ENCODE data around the gene MTA1.

Gene MTA1

DNA sequence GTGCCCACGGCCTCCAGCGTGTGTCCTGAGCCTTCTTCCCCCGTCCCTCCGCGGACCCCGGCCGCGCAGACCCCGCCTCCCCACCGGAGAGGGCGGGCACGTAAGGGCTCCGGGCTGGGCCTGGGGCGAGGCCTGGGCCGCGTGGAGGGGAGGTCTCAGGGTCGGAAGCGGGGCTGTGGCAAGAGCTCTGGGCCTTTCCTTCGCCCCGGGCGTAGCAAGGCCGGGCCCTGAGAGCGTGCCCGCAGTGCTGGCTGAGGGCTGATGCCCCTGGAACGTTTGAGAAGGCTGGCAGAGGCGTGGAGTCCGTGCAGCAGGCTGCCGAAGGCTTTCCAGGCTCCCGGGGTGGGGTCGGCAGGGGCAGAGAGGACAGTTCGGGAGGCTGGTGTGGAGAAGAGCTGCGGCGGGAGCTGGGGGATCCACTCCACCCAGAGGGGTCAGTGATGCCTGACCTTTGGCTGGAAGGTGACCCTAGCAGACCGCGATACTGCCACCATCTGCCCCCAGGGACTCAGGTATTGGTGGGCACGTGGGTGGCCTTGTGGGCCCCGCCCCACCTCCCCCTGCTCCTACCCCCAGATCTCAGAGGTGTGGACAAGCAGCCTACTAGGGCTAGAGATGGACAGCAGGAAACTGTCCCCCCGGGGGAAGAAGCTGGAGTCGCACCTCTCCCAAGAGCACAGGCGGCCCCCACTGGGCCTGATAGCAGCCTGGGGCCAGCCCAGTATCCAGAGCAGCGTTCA lies 20.7 kb upstream of the MTA1 start:
- Histone ChIP-seq H3K27me3 (ENCODE audit: insufficient read depth, insufficient read length) (no peaks in the 10 kb centered on the region), H3K9ac (ENCODE audit: insufficient read length, low read depth) (peak overlapping the region; percentile 87), H3K4me3 (ENCODE audit: insufficient read length, low read depth) (peak overlapping the region; percentile 72), H3K36me3 (ENCODE audit: insufficient read depth, insufficient read length, low read length) (peaks cover 21% of the 10 kb centered on the region), H3K9me3 (ENCODE audit: insufficient read depth, low read length) (peaks cover 29% of the 10 kb centered on the region; the same call in 1 of the 2 replicates), H3K4me1 (ENCODE audit: insufficient read depth, insufficient read length) (peaks cover 2% of the 10 kb centered on the region)
- TF ChIP-seq ZNF274 (IDR thresholded peaks at IDR 0.05; ENCODE audit: low read depth, low read length) = no peak
- TF ChIP-seq SUZ12 (IDR thresholded peaks at IDR 0.05; ENCODE audit: extremely low read depth, insufficient read depth, insufficient read length) = no peak
- no peak for TF ChIP-seq YY1 (IDR thresholded peaks at IDR 0.05; ENCODE audit: insufficient read depth, insufficient read length)
- DNase-seq (ENCODE audit: low read depth, low spot score) = peak; percentile 30

DNA sequence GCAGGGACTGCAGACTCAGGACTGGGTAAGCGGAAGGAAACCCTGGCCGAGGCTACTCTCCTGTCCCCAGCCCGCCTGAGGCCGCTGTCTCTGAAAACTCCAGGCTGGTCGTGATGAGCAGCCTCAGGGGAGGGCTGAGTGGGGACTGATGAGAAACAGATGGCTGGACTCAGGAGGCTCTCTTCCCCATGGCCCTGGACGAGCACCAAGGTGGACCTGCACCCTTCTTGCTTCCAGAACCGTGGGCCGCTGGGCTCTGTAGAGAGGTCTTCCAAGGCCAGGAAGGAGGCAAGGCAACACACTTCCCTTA lies 20.2 kb upstream of the MTA1 start:
- TF ChIP-seq YY1 (IDR thresholded peaks at IDR 0.05; ENCODE audit: insufficient read depth, insufficient read length) (no peak), ZNF274 (IDR thresholded peaks at IDR 0.05; ENCODE audit: low read depth, low read length) (no peak), SUZ12 (IDR thresholded peaks at IDR 0.05; ENCODE audit: extremely low read depth, insufficient read depth, insufficient read length) (no peak)
- Histone ChIP-seq H3K4me3 (ENCODE audit: insufficient read length, low read depth) (peak overlapping the region; percentile 72), H3K27me3 (ENCODE audit: insufficient read depth, insufficient read length) (no peaks in the 10 kb centered on the region), H3K9ac (ENCODE audit: insufficient read length, low read depth) (peak overlapping the region; percentile 87), H3K4me1 (ENCODE audit: insufficient read depth, insufficient read length) (peaks cover 2% of the 10 kb centered on the region), H3K9me3 (ENCODE audit: insufficient read depth, low read length) (peaks cover 29% of the 10 kb centered on the region; the same call in 1 of the 2 replicates), H3K36me3 (ENCODE audit: insufficient read depth, insufficient read length, low read length) (peaks cover 21% of the 10 kb centered on the region)
- no peak for DNase-seq (ENCODE audit: low read depth, low spot score)

DNA sequence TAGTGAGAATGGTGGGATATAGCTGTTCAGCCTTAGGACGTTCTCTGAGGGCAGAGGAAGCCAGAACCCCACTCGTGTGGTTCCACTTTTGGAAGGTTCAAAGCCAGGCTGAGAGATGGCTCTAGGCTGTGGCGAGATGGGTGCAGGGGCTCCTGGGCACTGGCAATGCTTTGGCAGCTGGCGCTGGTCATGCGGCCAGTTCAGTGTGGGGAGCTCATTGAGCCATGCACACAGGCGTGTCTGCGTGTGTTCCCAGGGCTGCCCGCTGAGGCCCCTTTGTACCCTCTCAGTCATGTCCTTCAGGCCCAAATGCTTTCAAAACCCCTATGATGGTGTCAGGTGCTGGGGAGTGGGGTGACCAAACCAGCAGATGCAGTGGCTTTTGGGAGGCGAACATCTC lies 19.6 kb upstream of the MTA1 start:
- Histone ChIP-seq H3K9ac (ENCODE audit: insufficient read length, low read depth) (no peak overlapping the region), H3K27me3 (ENCODE audit: insufficient read depth, insufficient read length) (no peaks in the 10 kb centered on the region), H3K36me3 (ENCODE audit: insufficient read depth, insufficient read length, low read length) (peaks cover 21% of the 10 kb centered on the region), H3K4me1 (ENCODE audit: insufficient read depth, insufficient read length) (peaks cover 2% of the 10 kb centered on the region), H3K9me3 (ENCODE audit: insufficient read depth, low read length) (peaks cover 29% of the 10 kb centered on the region; the same call in 1 of the 2 replicates), H3K4me3 (ENCODE audit: insufficient read length, low read depth) (no peak overlapping the region)
- no peak for DNase-seq (ENCODE audit: low read depth, low spot score)
- no peak for TF ChIP-seq YY1 (IDR thresholded peaks at IDR 0.05; ENCODE audit: insufficient read depth, insufficient read length)
- no peak for TF ChIP-seq ZNF274 (IDR thresholded peaks at IDR 0.05; ENCODE audit: low read depth, low read length)
- no peak for TF ChIP-seq SUZ12 (IDR thresholded peaks at IDR 0.05; ENCODE audit: extremely low read depth, insufficient read depth, insufficient read length)

DNA sequence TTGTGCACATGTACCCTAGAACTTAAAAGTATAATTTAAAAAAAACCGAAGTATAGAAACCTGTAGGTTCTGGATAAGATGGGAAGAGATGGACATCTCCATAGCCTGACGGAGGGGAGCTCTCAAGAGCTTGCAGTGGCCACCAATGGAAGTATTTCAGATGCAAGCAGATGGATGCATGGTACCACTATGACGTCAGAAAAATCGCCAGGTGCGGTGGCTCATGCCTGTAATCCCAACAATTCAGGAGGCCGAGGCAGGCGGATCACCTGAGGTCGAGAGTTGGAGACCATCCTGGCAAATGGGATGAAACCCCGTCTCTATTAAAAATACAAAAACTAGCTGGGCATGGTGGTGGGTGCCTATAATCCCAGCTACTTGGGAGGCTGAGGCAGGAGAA lies 17.9 kb upstream of the MTA1 start:
- no peaks in the 10 kb centered on the region for H3K27me3 ChIP-seq (ENCODE audit: insufficient read depth, insufficient read length)
- TF ChIP-seq SUZ12 (IDR thresholded peaks at IDR 0.05; ENCODE audit: extremely low read depth, insufficient read depth, insufficient read length) (no peak), ZNF274 (IDR thresholded peaks at IDR 0.05; ENCODE audit: low read depth, low read length) (no peak), YY1 (IDR thresholded peaks at IDR 0.05; ENCODE audit: insufficient read depth, insufficient read length) (no peak)
- no peak overlapping the region for H3K4me3 ChIP-seq (ENCODE audit: insufficient read length, low read depth)
- H3K9me3 ChIP-seq (ENCODE audit: insufficient read depth, low read length) = peaks cover 29% of the 10 kb centered on the region; the same call in 1 of the 2 replicates
- H3K36me3 ChIP-seq (ENCODE audit: insufficient read depth, insufficient read length, low read length) = peaks cover 21% of the 10 kb centered on the region
- DNase-seq (ENCODE audit: low read depth, low spot score) = no peak
- no peak overlapping the region for H3K9ac ChIP-seq (ENCODE audit: insufficient read length, low read depth)
- peaks cover 2% of the 10 kb centered on the region for H3K4me1 ChIP-seq (ENCODE audit: insufficient read depth, insufficient read length)

GRCh38 chr14:105408592-105408991 lies 11.0 kb upstream of the MTA1 start:
- no peak for DNase-seq (ENCODE audit: low read depth, low spot score)
- Histone ChIP-seq H3K4me1 (ENCODE audit: insufficient read depth, insufficient read length) (peaks cover 8% of the 10 kb centered on the region), H3K9ac (ENCODE audit: insufficient read length, low read depth) (no peak overlapping the region), H3K36me3 (ENCODE audit: insufficient read depth, insufficient read length, low read length) (no peaks in the 10 kb centered on the region), H3K27me3 (ENCODE audit: insufficient read depth, insufficient read length) (peaks cover 5% of the 10 kb centered on the region), H3K9me3 (ENCODE audit: insufficient read depth, low read length) (no peaks in the 10 kb centered on the region), H3K4me3 (ENCODE audit: insufficient read length, low read depth) (no peak overlapping the region)
- TF ChIP-seq SUZ12 (IDR thresholded peaks at IDR 0.05; ENCODE audit: extremely low read depth, insufficient read depth, insufficient read length) (no peak), YY1 (IDR thresholded peaks at IDR 0.05; ENCODE audit: insufficient read depth, insufficient read length) (no peak), ZNF274 (IDR thresholded peaks at IDR 0.05; ENCODE audit: low read depth, low read length) (no peak)

DNA sequence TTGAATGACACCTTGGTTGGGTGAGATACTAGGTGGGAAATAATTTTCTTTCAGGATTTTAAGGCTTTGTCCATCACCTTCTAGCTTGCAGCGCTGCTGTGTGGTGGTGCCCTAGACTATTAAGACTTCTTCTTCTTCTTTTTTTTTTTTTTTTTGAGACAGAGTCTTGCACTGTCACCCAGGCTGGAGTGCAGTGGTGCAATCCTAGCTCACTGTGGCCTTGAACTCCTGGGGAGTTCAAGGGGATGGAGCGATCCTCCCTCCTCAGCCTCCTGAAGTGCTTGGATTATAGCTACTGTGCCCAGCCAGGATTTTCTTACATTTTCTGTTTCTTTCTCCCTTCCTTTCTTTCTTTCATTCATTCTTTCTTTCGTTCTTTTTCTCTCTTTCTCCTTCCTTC lies 10.3 kb upstream of the MTA1 start:
- Histone ChIP-seq H3K27me3 (ENCODE audit: insufficient read depth, insufficient read length) (peaks cover 10% of the 10 kb centered on the region), H3K4me1 (ENCODE audit: insufficient read depth, insufficient read length) (peaks cover 11% of the 10 kb centered on the region), H3K36me3 (ENCODE audit: insufficient read depth, insufficient read length, low read length) (no peaks in the 10 kb centered on the region), H3K9me3 (ENCODE audit: insufficient read depth, low read length) (no peaks in the 10 kb centered on the region), H3K9ac (ENCODE audit: insufficient read length, low read depth) (no peak overlapping the region), H3K4me3 (ENCODE audit: insufficient read length, low read depth) (no peak overlapping the region)
- TF ChIP-seq ZNF274 (IDR thresholded peaks at IDR 0.05; ENCODE audit: low read depth, low read length) = no peak
- TF ChIP-seq SUZ12 (IDR thresholded peaks at IDR 0.05; ENCODE audit: extremely low read depth, insufficient read depth, insufficient read length) = no peak
- no peak for TF ChIP-seq YY1 (IDR thresholded peaks at IDR 0.05; ENCODE audit: insufficient read depth, insufficient read length)
- no peak for DNase-seq (ENCODE audit: low read depth, low spot score)

DNA sequence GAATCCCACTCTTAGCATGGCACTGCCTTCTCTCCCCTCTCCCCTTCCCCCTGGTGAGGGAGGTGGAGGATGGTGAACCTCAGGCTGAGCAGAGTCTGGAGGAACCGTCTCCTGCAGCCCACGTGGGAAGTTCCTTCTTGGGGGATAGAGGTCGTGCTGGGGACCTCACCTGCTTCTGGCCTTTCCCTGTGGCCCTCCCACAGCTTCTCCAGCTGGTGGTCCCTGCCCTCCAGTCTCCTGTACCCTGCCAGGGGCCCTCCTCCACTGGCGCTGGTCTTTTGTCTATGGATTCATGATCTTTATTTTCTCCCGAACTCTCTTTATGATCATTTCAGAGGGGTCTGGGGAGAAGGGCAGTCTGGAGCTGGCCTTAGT lies 9.0 kb upstream of the MTA1 start:
- TF ChIP-seq ZNF274 (IDR thresholded peaks at IDR 0.05; ENCODE audit: low read depth, low read length) (no peak), SUZ12 (IDR thresholded peaks at IDR 0.05; ENCODE audit: extremely low read depth, insufficient read depth, insufficient read length) (no peak), YY1 (IDR thresholded peaks at IDR 0.05; ENCODE audit: insufficient read depth, insufficient read length) (no peak)
- DNase-seq (ENCODE audit: low read depth, low spot score) = no peak
- no peak overlapping the region for H3K4me3 ChIP-seq (ENCODE audit: insufficient read length, low read depth)
- peaks cover 13% of the 10 kb centered on the region for H3K27me3 ChIP-seq (ENCODE audit: insufficient read depth, insufficient read length)
- H3K9ac ChIP-seq (ENCODE audit: insufficient read length, low read depth) = peak overlapping the region; percentile 42
- H3K4me1 ChIP-seq (ENCODE audit: insufficient read depth, insufficient read length) = peaks cover 12% of the 10 kb centered on the region
- H3K36me3 ChIP-seq (ENCODE audit: insufficient read depth, insufficient read length, low read length) = no peaks in the 10 kb centered on the region
- H3K9me3 ChIP-seq (ENCODE audit: insufficient read depth, low read length) = no peaks in the 10 kb centered on the region
